Spinal cord (tissue), 10 donors: Measurements from ENCODE around the gene CSK. TPM values are rescaled to one million over a fixed set of nuclear protein-coding genes. Genes with fewer than 3 reads are reported as not detected.

ENCODE experiments used
- DNase-seq, 6 donors: peaks; one replicate each; pipeline versions ENCODE4 v3.0.0 to v3.0.0-alpha.2; 2013 to 2015; ENCODE audit warnings: low spot score in 6 of 6, low read depth in 4 of 6
- H3K27ac ChIP-seq: one replicate; pipeline ENCODE4 v1.5.1; 2013; ENCODE audit warnings: low read depth, low read length, control low read depth
- H3K27me3 ChIP-seq: one replicate; pipeline ENCODE4 v1.6.1; 2013; ENCODE audit warnings: low read length; ENCODE audit not compliant: control insufficient read depth, insufficient read depth
- H3K36me3 ChIP-seq: one replicate; pipeline ENCODE4 v1.6.1; 2013; ENCODE audit warnings: low read length; ENCODE audit not compliant: control insufficient read depth, insufficient read depth
- H3K4me1 ChIP-seq: one replicate; pipeline ENCODE4 v1.6.1; 2013; ENCODE audit warnings: low read length; ENCODE audit not compliant: control insufficient read depth, insufficient read depth
- H3K4me3 ChIP-seq: one replicate; pipeline ENCODE4 v1.5.1; 2013; ENCODE audit warnings: low read depth, low read length, control low read depth
- H3K9me3 ChIP-seq: one replicate; pipeline ENCODE4 v1.6.1; 2013; ENCODE audit warnings: low read length; ENCODE audit not compliant: control insufficient read depth, insufficient read depth
- WGBS: methylation state at CpG from one replicate; pipeline ENCODE4 v1.1.5; 2013; ENCODE audit warnings: missing lambda C conversion rate; ENCODE audit not compliant: insufficient coverage; 5-methylcytosine and 5-hydroxymethylcytosine counted together
- polyA plus RNA-seq, 2 donors: library from polyadenylated mRNA; unstranded; fragments of 120-200 nt; gene quantifications; one replicate each; pipeline ENCODE4 v1.2.1, GENCODE V29; 2013; ENCODE audit not compliant: insufficient read length in 2 of 2
- total RNA-seq, 2 donors: library from RNA; depleted of rRNA in 1 of 2; stranded (reverse); fragments of 120-200 nt in 1 of 2; fragments of >200 nt in 1 of 2; gene quantifications; one replicate each; pipeline versions ENCODE4 v1.2.3 to v1.2.4, GENCODE V29; 2013 to 2014
- donor health status: healthy.

CSK gene
- total and polyA plus RNA-seq, 4 donors, result 20.1 to 79.4 (median 52.9) TPM

GRCh38 chr15:74837482-74838136 lies 55.7 kb downstream of the CSK start:
- Histone ChIP-seq H3K27me3 (no peaks in the 10 kb centered on the region), H3K27ac (no peak overlapping the region), H3K4me3 (no peak overlapping the region), H3K36me3 (peaks cover 71% of the 10 kb centered on the region), H3K9me3 (no peaks in the 10 kb centered on the region), H3K4me1 (peaks cover 31% of the 10 kb centered on the region)
- no peak for DNase-seq
- 83% methylated on average over 11 of the region's 15 CpGs for WGBS

- Histone ChIP-seq H3K4me1 (peaks cover 33% of the 10 kb centered on the region), H3K27me3 (no peaks in the 10 kb centered on the region), H3K4me3 (no peak overlapping the region), H3K36me3 (peaks cover 71% of the 10 kb centered on the region), H3K27ac (no peak overlapping the region), H3K9me3 (no peaks in the 10 kb centered on the region)
- 98% methylated on average over 5 of the region's 10 CpGs for WGBS
- DNase-seq, result no peak
Observed at GRCh38 chr15:74838137-74838516, 56.2 kb downstream of the CSK start.

- Histone ChIP-seq H3K27ac (no peak overlapping the region), H3K4me3 (no peak overlapping the region), H3K9me3 (no peaks in the 10 kb centered on the region), H3K36me3 (peaks cover 74% of the 10 kb centered on the region), H3K4me1 (peaks cover 37% of the 10 kb centered on the region), H3K27me3 (no peaks in the 10 kb centered on the region)
- 94% methylated on average over 7 of the region's 11 CpGs for WGBS
- no peak for DNase-seq
Observed at GRCh38 chr15:74838746-74839525, 57.1 kb downstream of the CSK start.

DNA sequence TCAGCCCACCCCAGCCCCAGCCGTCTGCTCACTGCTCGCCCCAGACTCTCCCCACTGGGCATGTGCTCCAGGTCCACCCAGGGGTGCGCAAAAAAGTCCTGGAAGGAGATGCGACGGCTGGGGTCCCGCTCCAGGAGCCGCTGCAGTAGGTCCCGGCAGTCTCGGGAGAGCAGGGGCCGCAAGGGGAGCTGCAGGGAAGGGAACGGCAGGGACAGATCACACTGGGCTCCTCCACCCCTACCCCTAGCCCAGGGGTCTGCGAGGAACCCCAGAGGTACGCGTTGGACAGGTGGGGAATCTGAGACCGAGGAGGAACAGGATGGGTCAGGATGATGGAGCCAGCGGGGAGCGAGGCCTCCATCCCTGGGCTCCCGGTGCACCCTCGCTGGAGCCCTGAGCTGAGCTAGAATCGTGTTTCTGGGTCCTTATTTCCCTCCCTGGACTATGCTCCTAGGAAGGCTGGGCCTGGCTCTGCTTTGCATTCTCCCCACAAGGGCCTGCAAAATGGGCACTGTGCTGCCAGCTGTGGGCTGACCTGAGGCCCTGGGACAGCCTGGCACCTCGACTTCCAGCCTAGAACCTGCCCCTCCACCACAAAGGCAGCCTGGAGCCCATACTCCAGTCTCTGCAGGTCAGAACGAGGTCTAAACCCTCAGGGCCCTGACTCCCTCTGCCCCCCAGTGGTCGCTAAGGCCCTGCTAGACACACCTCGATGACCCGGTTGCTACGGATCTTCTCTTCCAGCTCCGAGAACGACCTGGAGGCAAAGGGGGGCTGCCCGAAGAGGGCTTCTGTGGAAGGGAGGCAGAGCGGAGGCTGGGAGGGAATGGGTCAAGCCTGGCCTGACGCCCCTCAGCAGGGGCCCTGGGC lies 57.9 kb downstream of the CSK start:
- Histone ChIP-seq H3K27ac (no peak overlapping the region), H3K4me3 (no peak overlapping the region), H3K9me3 (no peaks in the 10 kb centered on the region), H3K36me3 (peaks cover 76% of the 10 kb centered on the region), H3K27me3 (no peaks in the 10 kb centered on the region), H3K4me1 (peaks cover 44% of the 10 kb centered on the region)
- no peak for DNase-seq
- WGBS, result 76% methylated on average over 28 of the region's 31 CpGs

DNA sequence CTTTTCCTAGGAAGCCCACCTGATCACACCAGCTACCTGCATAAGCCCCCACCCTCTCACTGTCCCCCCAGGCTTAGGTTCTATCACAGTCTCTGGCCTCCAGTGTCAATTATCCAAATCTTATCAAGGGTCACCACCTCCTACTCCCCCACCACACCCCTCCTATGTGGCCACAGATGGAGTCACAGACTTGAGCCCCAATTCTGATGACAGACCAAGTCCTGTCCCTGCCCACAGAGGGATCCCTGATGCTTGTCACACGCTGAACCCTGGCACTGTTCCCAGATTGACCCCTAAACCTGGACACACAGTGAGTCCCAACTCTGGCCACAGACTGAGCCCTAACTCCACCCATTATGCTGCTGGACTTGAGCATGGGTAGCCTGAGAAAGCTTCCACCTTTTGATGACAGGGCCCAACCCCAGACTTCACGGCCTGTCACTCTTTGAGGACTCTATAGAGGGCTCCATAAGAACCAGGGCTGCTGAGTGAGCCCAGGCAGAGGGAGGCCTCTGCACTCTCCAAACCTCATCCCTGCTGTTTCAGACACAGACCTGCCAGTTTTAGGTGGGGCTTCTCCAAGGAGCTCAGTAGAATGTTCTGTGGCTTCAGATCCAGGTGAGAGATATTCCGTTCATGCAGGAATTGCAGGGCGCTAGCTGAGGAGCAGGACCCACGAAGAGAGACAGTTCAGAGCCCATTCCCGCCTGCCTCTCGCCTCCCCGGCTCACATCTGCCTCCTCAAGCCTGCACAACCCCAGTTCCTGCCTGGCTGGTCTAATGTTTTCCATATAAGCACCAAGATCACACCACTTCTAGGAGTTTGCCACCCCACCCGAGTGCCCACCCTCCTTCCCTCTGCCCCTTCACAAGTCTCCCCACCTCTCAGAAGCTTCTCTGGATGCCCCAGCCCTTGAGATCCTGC lies 59.2 kb downstream of the CSK start:
- Histone ChIP-seq H3K36me3 (peaks cover 80% of the 10 kb centered on the region), H3K27ac (no peak overlapping the region), H3K27me3 (no peaks in the 10 kb centered on the region), H3K9me3 (no peaks in the 10 kb centered on the region), H3K4me1 (peaks cover 45% of the 10 kb centered on the region), H3K4me3 (no peak overlapping the region)
- WGBS, result 97% methylated on average over 8 of the region's 9 CpGs
- DNase-seq, result no peak

DNA sequence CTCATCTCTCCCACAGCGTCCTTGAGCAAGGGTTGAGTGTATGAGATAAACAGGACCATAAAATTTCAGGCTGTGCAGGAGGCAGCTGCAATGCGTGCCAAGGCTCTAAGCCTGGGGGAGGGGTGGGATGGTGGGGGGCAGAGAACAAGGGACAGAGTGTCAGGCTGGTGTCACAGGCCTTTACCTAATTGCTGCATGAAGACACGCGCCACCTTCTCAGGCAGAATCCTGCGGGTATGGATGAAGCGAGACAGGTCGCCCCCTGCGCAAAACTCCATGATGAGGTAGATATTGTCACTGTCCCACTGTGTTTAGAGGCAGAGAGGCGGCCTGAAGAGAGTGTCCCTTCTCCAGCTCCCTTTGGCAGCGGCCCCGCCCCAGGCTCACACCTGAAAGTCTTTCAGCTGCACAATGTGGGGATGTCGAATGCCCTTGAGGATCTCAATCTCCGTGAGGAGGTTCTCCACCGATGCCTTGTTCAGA lies 60.1 kb downstream of the CSK start:
- 81% methylated on average over 13 of the region's 14 CpGs for WGBS
- no peak overlapping the region for H3K27ac ChIP-seq
- H3K36me3 ChIP-seq, result peaks cover 72% of the 10 kb centered on the region
- H3K4me1 ChIP-seq, result peaks cover 45% of the 10 kb centered on the region
- DNase-seq, result no peak
- peak overlapping the region; percentile 93 for H3K4me3 ChIP-seq
- no peaks in the 10 kb centered on the region for H3K27me3 ChIP-seq
- no peaks in the 10 kb centered on the region for H3K9me3 ChIP-seq

GRCh38 chr15:74842581-74843444 lies 60.9 kb downstream of the CSK start, which contains the start of gene ULK3:
Gene ULK3, minus strand, starts transcription at chr15:74843156. Its CDS starts 51 bp downstream, at chr15:74843105.
- DNase-seq, result peak; percentile 58 to 96 (median 83)
- Histone ChIP-seq H3K27me3 (no peaks in the 10 kb centered on the region), H3K4me1 (peaks cover 48% of the 10 kb centered on the region), H3K27ac (peak within 1 kb of the TSS; percentile 84), H3K9me3 (no peaks in the 10 kb centered on the region), H3K36me3 (peaks cover 72% of the 10 kb centered on the region), H3K4me3 (peak within 1 kb of the TSS; percentile 93)
- under 1% methylated on average over 84 of the region's 84 CpGs for WGBS

- H3K27ac ChIP-seq, result peak overlapping the region; percentile 84
- H3K27me3 ChIP-seq, result no peaks in the 10 kb centered on the region
- H3K36me3 ChIP-seq, result peaks cover 72% of the 10 kb centered on the region
- DNase-seq, result no peak
- no peaks in the 10 kb centered on the region for H3K9me3 ChIP-seq
- WGBS, result 0% methylated on average over 12 of the region's 18 CpGs
- H3K4me3 ChIP-seq, result peak overlapping the region; percentile 93
- H3K4me1 ChIP-seq, result peaks cover 48% of the 10 kb centered on the region
Observed at GRCh38 chr15:74843445-74843828, 61.6 kb downstream of the CSK start.
